K562 (cell line): ENCODE measurements around the gene ZNF488. TPM values are rescaled to one million over a fixed set of nuclear protein-coding genes. Genes with fewer than 3 reads are reported as not detected.

ENCODE experiments used
- ATAC-seq: fragments of 200-7000 bp; cut with Tn5 transposase; 3 replicates; pipeline ENCODE4 v1.9.1; 2020; ENCODE audit warnings: moderate library complexity
- BruUV-seq: library from RNA; stranded (reverse); fragments of 400-500 nt; replicated peaks from 2 replicates; lab custom pipeline; 2021; lab: Mats Ljungman, UMichigan
- CTCF ChIA-PET: fragments of 300-600 bp; formaldehyde crosslinking; extraction: SDS; loops from one replicate; lab custom pipeline; 2021; ENCODE audit warnings: low intra/inter-chr PET ratio; lab: Yijun Ruan, JAX
- POLR2A ChIA-PET: fragments of 300-600, 350-650 bp; sonication (Branson Sonifier 250); formaldehyde crosslinking; extraction: SDS; loops from one replicate; lab custom pipeline; 2021; ENCODE audit warnings: antibody characterized with exemption, inconsistent platforms; lab: Yijun Ruan, JAX
- DNase-seq, 4 experiments: peaks; one replicate each; pipeline versions ENCODE4 v3.0.0 to v3.0.0-alpha.2; 2011 to 2018; ENCODE audit warnings: low spot score in 3 of 4, mixed read lengths in 3 of 4; ENCODE audit errors: extremely low read depth in 1 of 4
- FAIRE-seq: peaks from 2 replicates; lab custom pipeline; 2011; peaks lifted over from hg19 to GRCh38; lab: Jason Lieb, UNC
- H2AFZ ChIP-seq: 2 replicates; pipeline ENCODE4 v1.6.0; 2011; ENCODE audit warnings: low read depth, low read length, control low read depth, inconsistent platforms
- H3K27ac ChIP-seq: fragments of 200-600 bp; 3 replicates; pipeline ENCODE4 v1.8.0; 2011; ENCODE audit warnings: low read depth, mild to moderate bottlenecking, control low read depth, inconsistent platforms, low read length, moderate library complexity, mixed read lengths; ENCODE audit errors: extremely low read depth
- H3K27me3 ChIP-seq, 2 experiments: fragments of 300-600 bp in 1 of 2; 2 replicates in 1 of 2; 3 replicates in 1 of 2; pipeline versions ENCODE4 v1.6.0 to v1.8.0; 2011; ENCODE audit warnings: inconsistent platforms in 2 of 2, low read length in 2 of 2, mild to moderate bottlenecking in 1 of 2, mixed read lengths in 1 of 2, moderate library complexity in 1 of 2; ENCODE audit not compliant: control insufficient read depth in 2 of 2, insufficient read depth in 2 of 2
- H3K36me3 ChIP-seq: fragments of 300-600 bp; 3 replicates; pipeline ENCODE4 v1.8.0; 2011; ENCODE audit warnings: mild to moderate bottlenecking, low read length, inconsistent platforms; ENCODE audit not compliant: control insufficient read depth, insufficient read depth
- H3K4me1 ChIP-seq, 2 experiments: fragments of 200-600 bp in 1 of 2; replicated peaks in 1 of 2; 2 replicates in 1 of 2; 3 replicates in 1 of 2; pipeline versions ENCODE4 v1.5.1 to v1.8.0; 2011; ENCODE audit warnings: inconsistent platforms in 2 of 2, low read length in 2 of 2, mild to moderate bottlenecking in 1 of 2, mixed read lengths in 1 of 2, moderate library complexity in 1 of 2; ENCODE audit not compliant: control insufficient read depth in 2 of 2, insufficient read depth in 2 of 2
- H3K4me2 ChIP-seq: 2 replicates; pipeline ENCODE4 v1.6.1; 2011; ENCODE audit warnings: low read length, control low read depth, inconsistent platforms, mixed read lengths; ENCODE audit not compliant: insufficient read depth
- H3K4me3 ChIP-seq: fragments of 200-600 bp; sonication (generic), shearing (Covaris generic); 2 replicates; pipeline ENCODE4 v1.5.1; 2016; ENCODE audit warnings: control low read depth, inconsistent platforms
- H3K79me2 ChIP-seq: fragments of 200-600 bp; 3 replicates; pipeline ENCODE4 v1.8.0; 2011; ENCODE audit warnings: low read length, inconsistent platforms; ENCODE audit not compliant: control insufficient read depth, insufficient read depth
- H3K9ac ChIP-seq, 2 experiments: 2 replicates each; pipeline versions ENCODE4 v1.6.0 to v1.6.1; 2011; ENCODE audit warnings: low read depth in 2 of 2, low read length in 2 of 2, control low read depth in 1 of 2, inconsistent platforms in 1 of 2, mild to moderate bottlenecking in 1 of 2, mixed read lengths in 1 of 2; ENCODE audit not compliant: insufficient read depth in 1 of 2
- H3K9me1 ChIP-seq: one replicate; pipeline ENCODE4 v1.6.0; 2011; ENCODE audit warnings: inconsistent platforms, mild to moderate bottlenecking, low read length, moderate library complexity; ENCODE audit not compliant: control insufficient read depth, insufficient read depth
- H3K9me3 ChIP-seq: replicated peaks from 2 replicates; pipeline ENCODE4 v1.5.1; 2011; ENCODE audit warnings: low read depth, low read length, inconsistent platforms; ENCODE audit not compliant: control insufficient read depth, insufficient read depth
- H4K20me1 ChIP-seq: replicated peaks from 2 replicates; pipeline ENCODE4 v1.6.1; 2011; ENCODE audit warnings: low read length, inconsistent platforms, mixed read lengths; ENCODE audit not compliant: control insufficient read depth, insufficient read depth
- ARID3A ChIP-seq: IDR thresholded peaks from 2 replicates; pipeline ENCODE4 v1.6.1; 2012; ENCODE audit warnings: low read depth, low read length, improper control_type of control experiment, borderline replicate concordance
- FUS ChIP-seq: fragments of 200-400 bp; formaldehyde crosslinking; optimal IDR thresholded peaks from 2 replicates; pipeline ENCODE3; 2017; ENCODE audit warnings: low read depth, low read length
- HNRNPUL1 ChIP-seq: fragments of 200-400 bp; formaldehyde crosslinking; IDR thresholded peaks from 2 replicates; pipeline ENCODE4 v1.6.1; 2017; ENCODE audit warnings: low read length
- MTA2 ChIP-seq: fragments of 450-650 bp; IDR thresholded peaks from 2 replicates; pipeline ENCODE4 v1.6.1; 2016; ENCODE audit warnings: low read depth
- MXI1 ChIP-seq: IDR thresholded peaks from 2 replicates; pipeline ENCODE4 v1.6.1; 2011; ENCODE audit warnings: low read depth, mild to moderate bottlenecking, improper control_type of control experiment, low read length
- RNF2 ChIP-seq: sonication (generic); IDR thresholded peaks from 2 replicates; pipeline ENCODE4 v1.6.1; 2016
- SRSF1 ChIP-seq: fragments of 200-400 bp; formaldehyde crosslinking; IDR thresholded peaks from 2 replicates; pipeline ENCODE4 v1.6.1; 2017; ENCODE audit warnings: mild to moderate bottlenecking, low read depth, low read length, moderate library complexity
- SRSF7 ChIP-seq: fragments of 200-400 bp; formaldehyde crosslinking; optimal IDR thresholded peaks from 2 replicates; pipeline ENCODE3; 2017; ENCODE audit warnings: mild to moderate bottlenecking, low read depth, low read length
- TBL1XR1 ChIP-seq, 2 experiments: IDR thresholded peaks; 2 replicates each; pipeline ENCODE4 v1.6.1; 2012; ENCODE audit warnings: improper control_type of control experiment in 2 of 2, low read length in 2 of 2, mild to moderate bottlenecking in 1 of 2
- TEAD1 ChIP-seq, 2 experiments: fragments of 450-650 bp in 1 of 2; sonication (generic) in 1 of 2; formaldehyde crosslinking; IDR thresholded peaks; 2 replicates each; pipeline versions ENCODE4 v1.4.0 to v1.8.0; 2020 to 2022; ENCODE audit warnings: mild to moderate bottlenecking in 2 of 2, missing genetic modification reagents in 1 of 2
- ZNF583 ChIP-seq: fragments of 250-450 bp; sonication (Bioruptor Pico); IDR thresholded peaks from 2 replicates; pipeline ENCODE4 v1.4.0; 2020
- ZNF780A ChIP-seq: fragments of 250-450 bp; sonication (Bioruptor Pico); IDR thresholded peaks from 2 replicates; pipeline ENCODE4 v1.5.0; 2021; ENCODE audit warnings: mild to moderate bottlenecking
- WGBS: fragments of 100-300 bp; shearing (Covaris generic); methylation state at CpG from one replicate; pipeline ENCODE4 v1.1.6; 2016; ENCODE audit warnings: low coverage, mixed read lengths; ENCODE audit not compliant: insufficient coverage; ENCODE audit errors: missing lambda C conversion rate; 5-methylcytosine and 5-hydroxymethylcytosine counted together
- in situ Hi-C: fragments of 300-500 bp; cut with MboI; formaldehyde crosslinking; loops from 4 replicates; pipeline ENCODE4 v1.15.0; 2018; ENCODE audit warnings: inconsistent platforms, mixed read lengths
- intact Hi-C: fragments of 100-400 bp; cut with micrococcal nuclease; formaldehyde crosslinking; loops from 2 replicates; pipeline ENCODE4 v1.14.2; 2022
- polyA plus RNA-seq, 8 experiments: library from polyadenylated mRNA; depleted of rRNA in 4 of 8; stranded (reverse) in 5 of 8; unstranded in 3 of 8; fragments of >200 nt; fragmentation: Nextera tagmentation in 2 of 8; fragmentation: Illumina TruSeq in 1 of 8; extraction: Ambion mirVana in 2 of 8; extraction: Trizol in 1 of 8; gene quantifications; 2 replicates each; pipeline versions ENCODE4 v1.2.1 to v1.2.3, GENCODE V29; 2011 to 2014; ENCODE audit warnings: inconsistent platforms in 1 of 8, missing spikeins in 1 of 8
- total RNA-seq, 7 experiments: library from RNA; depleted of rRNA in 6 of 7; stranded (reverse); fragments of >200 nt in 6 of 7; fragmentation: Illumina TruSeq in 2 of 7; extraction: Trizol in 2 of 7; gene quantifications; 2 replicates each; pipeline versions ENCODE4 v1.2.1 to v1.2.3, GENCODE V29; 2011 to 2021; ENCODE audit warnings: low replicate concordance in 1 of 7
- TF ChIP-seq, protein P1 (sequence below): sonication (generic); IDR thresholded peaks from 2 replicates; pipeline ENCODE4 v1.6.1; 2016
- TF ChIP-seq, protein P2 (sequence below): sonication (generic); formaldehyde crosslinking; IDR thresholded peaks from 2 replicates; pipeline ENCODE4 v1.8.1; 2023; ENCODE audit warnings: missing genetic modification reagents, mild to moderate bottlenecking, borderline replicate concordance

The ZNF488 gene
- total and polyA plus RNA-seq, 9 of the 15 experiments (the other 6 are each of a cell fraction or from before 2014, with no cell fraction given), result 0.03 to 0.09 (median 0.05) TPM; not detected in 3

- TF ChIP-seq SRSF1 (no peak), MXI1 (no peak), RNF2 (no peak), MTA2 (no peak)
- TF ChIP-seq, protein P1, sequence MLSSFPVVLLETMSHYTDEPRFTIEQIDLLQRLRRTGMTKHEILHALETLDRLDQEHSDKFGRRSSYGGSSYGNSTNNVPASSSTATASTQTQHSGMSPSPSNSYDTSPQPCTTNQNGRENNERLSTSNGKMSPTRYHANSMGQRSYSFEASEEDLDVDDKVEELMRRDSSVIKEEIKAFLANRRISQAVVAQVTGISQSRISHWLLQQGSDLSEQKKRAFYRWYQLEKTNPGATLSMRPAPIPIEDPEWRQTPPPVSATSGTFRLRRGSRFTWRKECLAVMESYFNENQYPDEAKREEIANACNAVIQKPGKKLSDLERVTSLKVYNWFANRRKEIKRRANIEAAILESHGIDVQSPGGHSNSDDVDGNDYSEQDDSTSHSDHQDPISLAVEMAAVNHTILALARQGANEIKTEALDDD, result no peak
These were observed 25.8 kb upstream of the ZNF488 start (continued) for GRCh38 chr10:47409866-47410256.

DNA sequence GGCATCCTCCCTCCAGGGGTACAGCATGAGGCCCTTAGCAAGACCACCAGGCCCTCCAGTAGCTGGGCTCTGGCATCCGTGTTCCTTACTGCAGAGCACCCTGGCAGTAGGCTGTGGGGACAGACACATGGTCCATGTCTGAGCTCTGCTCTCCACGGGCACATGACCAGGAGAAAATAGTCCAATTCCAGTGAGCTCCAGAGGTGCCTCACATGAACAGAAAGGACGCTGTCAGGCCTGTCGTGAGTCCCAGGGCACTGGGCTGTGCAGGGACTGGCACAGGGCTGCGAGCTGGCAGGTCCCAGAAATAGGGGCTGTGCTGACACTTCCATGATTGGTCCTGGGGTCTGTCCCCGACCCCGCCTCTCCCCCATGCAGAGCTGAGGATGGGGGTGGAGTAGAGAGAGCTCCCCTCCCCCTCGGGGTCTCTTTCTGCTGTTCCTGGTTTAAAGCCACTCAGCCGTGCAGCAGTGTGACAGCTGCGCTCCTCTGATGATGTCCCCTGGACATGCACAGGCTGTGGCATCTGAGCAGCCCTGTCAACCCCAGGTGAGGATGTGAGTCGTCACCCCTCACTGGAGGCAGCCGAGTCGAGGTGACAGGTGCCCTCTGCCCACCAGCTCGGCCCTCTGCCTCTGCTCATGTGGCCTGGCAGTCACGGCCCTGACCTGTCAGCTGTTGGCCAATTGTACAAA, 25.2 kb upstream of the ZNF488 start:
- Histone ChIP-seq H3K9me3 (no peaks in the 10 kb centered on the region), H2AFZ (peak overlapping the region; percentile 33; the same call in 1 of the 2 replicates), H3K9me1 (no peaks in the 10 kb centered on the region), H3K4me2 (no peak overlapping the region), H3K36me3 (no peaks in the 10 kb centered on the region), H4K20me1 (no peaks in the 10 kb centered on the region), H3K79me2 (no peaks in the 10 kb centered on the region), H3K4me3 (no peak overlapping the region), H3K27ac (no peak overlapping the region), H3K4me1 (peaks cover 16 to 34% of the 10 kb centered on the region in 2 experiments), H3K27me3 (peaks cover 7 to 19% of the 10 kb centered on the region in 2 experiments; a peak in 4 of 5 replicates), H3K9ac (no peak overlapping the region; a peak in 1 of 4 replicates)
- in situ Hi-C loops (no loop called here), intact Hi-C loops (no loop called here)
- 46% methylated on average over 15 of the region's 15 CpGs for WGBS
- ATAC-seq (no peak), FAIRE-seq (no peak), DNase-seq (no peak)
- BruUV-seq, result no TSS peak
- ChIA-PET POLR2A (no interaction called here), CTCF (no interaction called here)
- no peak for TF ChIP-seq HNRNPUL1
- no peak for TF ChIP-seq ARID3A
- no peak for TF ChIP-seq FUS
- TF ChIP-seq ZNF780A (CRISPR knock-in tag), result no peak
- no peak for TF ChIP-seq SRSF7
- TF ChIP-seq ZNF583 (CRISPR knock-in tag), result no peak
- TF ChIP-seq, protein P2, sequence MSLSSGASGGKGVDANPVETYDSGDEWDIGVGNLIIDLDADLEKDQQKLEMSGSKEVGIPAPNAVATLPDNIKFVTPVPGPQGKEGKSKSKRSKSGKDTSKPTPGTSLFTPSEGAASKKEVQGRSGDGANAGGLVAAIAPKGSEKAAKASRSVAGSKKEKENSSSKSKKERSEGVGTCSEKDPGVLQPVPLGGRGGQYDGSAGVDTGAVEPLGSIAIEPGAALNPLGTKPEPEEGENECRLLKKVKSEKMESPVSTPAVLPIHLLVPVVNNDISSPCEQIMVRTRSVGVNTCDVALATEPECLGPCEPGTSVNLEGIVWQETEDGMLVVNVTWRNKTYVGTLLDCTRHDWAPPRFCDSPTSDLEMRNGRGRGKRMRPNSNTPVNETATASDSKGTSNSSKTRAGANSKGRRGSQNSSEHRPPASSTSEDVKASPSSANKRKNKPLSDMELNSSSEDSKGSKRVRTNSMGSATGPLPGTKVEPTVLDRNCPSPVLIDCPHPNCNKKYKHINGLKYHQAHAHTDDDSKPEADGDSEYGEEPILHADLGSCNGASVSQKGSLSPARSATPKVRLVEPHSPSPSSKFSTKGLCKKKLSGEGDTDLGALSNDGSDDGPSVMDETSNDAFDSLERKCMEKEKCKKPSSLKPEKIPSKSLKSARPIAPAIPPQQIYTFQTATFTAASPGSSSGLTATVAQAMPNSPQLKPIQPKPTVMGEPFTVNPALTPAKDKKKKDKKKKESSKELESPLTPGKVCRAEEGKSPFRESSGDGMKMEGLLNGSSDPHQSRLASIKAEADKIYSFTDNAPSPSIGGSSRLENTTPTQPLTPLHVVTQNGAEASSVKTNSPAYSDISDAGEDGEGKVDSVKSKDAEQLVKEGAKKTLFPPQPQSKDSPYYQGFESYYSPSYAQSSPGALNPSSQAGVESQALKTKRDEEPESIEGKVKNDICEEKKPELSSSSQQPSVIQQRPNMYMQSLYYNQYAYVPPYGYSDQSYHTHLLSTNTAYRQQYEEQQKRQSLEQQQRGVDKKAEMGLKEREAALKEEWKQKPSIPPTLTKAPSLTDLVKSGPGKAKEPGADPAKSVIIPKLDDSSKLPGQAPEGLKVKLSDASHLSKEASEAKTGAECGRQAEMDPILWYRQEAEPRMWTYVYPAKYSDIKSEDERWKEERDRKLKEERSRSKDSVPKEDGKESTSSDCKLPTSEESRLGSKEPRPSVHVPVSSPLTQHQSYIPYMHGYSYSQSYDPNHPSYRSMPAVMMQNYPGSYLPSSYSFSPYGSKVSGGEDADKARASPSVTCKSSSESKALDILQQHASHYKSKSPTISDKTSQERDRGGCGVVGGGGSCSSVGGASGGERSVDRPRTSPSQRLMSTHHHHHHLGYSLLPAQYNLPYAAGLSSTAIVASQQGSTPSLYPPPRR (CRISPR knock-in tag), result no peak
- no peak for TF ChIP-seq TBL1XR1 (IDR thresholded peaks at IDR 0.05; ENCODE audit: low read length in 2 of 2)
- TF ChIP-seq TEAD1 (CRISPR knock-in tag; IDR thresholded peaks at IDR 0.05), result no peak
